Raji (cell line): ENCODE data around the gene SAE1.

Experiments used
- POLR2A ChIP-seq: IDR thresholded peaks from 2 replicates; pipeline ENCODE4 v1.6.1; 2011; ENCODE audit warnings: low read depth, low read length, control low read depth; ENCODE audit not compliant: insufficient read depth

SAE1 gene

DNA sequence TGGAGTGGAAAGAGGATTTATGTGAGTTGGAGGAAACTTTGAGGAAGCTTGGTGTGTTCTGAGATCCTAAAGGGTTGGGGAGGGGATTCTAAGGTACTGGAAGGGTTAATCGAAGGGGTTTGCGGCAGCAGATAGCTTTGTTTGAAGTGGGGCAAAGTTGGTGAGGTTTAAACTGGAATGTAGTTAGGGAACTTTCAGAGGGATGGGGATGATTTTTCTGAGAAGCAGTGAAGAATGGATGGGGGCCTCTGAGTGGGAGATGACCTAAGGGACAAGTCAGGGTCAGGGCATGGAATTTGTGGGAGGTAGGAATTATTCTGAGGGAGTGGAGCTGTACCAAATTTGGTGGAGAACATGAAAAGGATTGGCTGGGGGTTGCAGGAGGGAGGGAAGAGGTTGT is 3.9 kb downstream of the SAE1 start:
- no peak for TF ChIP-seq POLR2A

DNA sequence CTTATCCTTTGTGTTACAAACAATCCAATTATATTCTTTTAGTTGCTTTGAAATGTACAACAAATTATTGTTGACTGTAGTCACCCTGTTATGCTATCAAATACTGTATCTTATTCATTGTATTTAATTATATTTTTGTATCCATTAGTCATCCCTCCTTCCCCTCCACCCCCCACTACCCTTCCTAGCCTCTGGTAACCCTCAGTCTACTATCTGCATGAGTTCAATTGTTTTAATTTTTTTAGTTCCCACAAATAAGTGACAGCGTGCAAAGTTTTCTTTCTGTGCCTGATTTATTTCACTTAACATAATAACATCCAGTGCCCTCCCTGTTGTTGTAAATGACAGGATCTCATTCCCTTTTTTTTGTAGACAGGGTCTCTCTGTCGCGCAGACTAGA is 4.5 kb downstream of the SAE1 start:
- TF ChIP-seq POLR2A: no peak

DNA sequence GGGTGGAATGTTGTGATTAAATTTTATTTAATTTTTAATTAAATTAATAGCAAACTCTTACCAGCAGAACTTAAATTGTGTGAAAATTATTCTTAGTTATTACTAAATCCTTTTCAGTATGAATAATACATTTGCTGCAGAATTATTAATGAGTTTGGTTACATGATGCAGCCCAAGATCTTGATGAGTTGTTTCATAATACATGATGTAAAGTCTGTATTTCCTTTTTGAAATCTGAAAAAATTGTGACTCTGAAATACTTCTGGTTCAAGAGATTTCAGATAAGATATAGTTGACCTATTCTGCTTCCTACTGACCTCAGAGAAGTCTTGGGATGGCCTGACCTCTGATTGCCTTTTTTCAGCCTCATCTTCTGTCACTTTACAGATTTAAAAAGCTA is 11.1 kb downstream of the SAE1 start:
- TF ChIP-seq POLR2A: no peak

DNA sequence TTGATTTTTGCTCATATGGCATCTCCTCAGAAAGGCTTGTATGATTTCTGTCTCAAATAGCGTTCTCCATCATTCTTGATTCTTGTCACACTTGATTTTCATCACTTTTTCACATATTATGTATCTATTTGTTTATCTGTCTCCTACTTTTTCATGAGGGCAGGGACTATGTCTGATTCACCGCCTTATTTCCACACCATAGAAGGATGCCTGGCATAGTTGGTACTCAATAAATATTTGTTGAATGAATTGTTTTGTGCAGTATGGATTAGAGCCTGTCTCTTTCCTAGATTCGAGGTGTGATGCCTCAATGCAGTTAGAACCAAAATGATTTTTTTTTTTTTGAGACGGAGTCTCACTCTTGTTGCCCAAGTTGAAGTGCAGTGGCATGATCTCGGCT is 12.1 kb downstream of the SAE1 start:
- TF ChIP-seq POLR2A: no peak

DNA sequence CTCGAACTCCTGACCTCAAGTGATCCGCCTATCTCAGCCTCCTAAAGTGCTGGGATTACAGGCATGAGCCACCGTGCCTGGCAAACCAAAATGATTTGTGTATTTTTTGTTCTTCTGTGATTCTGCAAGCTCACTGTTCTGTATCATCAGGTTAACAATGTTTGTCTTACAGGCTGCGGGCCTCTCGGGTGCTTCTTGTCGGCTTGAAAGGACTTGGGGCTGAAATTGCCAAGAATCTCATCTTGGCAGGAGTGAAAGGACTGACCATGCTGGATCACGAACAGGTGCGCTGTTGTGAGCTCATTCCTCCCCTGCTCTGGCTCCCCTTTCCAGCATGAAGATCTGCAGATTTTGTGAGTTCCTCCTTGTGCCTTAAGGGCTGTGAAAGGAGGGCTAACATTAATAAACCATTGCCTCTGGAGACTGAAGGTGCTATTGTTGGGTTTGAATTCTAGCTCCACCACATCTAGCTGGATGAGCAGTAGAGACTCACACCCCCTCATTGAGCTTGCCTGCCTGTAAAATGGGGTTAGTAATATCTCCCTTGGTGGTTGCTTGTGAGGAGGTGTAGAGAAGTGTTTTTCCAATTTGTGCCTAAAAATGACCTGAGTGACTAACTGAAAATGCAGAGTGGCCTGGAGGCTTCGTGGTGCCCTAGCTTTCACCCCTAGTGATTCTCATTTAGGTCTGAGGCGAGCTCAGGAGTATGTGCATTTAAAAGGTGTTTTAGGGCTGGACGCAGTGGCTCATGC is 12.9 kb downstream of the SAE1 start:
- TF ChIP-seq POLR2A: no peak

DNA sequence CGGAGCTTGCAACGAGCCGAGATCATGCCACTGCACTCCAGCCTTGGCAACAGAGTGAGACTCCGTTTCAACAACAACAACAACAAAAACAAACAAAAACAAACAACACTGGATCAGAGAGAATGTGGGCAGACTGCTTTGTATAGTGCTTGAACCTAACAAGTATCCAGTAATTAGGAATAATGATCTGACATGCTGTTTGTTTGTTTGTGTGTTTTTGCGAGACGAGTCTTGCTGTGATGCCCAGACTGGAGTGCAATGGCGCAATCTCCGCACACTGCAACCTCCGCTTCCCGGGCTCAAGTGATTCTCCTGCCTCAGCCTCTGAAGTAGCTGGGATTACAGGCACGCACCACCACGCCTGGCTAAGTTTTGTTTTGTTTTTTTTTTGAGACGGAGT is 14.0 kb downstream of the SAE1 start:
- TF ChIP-seq POLR2A: no peak

DNA sequence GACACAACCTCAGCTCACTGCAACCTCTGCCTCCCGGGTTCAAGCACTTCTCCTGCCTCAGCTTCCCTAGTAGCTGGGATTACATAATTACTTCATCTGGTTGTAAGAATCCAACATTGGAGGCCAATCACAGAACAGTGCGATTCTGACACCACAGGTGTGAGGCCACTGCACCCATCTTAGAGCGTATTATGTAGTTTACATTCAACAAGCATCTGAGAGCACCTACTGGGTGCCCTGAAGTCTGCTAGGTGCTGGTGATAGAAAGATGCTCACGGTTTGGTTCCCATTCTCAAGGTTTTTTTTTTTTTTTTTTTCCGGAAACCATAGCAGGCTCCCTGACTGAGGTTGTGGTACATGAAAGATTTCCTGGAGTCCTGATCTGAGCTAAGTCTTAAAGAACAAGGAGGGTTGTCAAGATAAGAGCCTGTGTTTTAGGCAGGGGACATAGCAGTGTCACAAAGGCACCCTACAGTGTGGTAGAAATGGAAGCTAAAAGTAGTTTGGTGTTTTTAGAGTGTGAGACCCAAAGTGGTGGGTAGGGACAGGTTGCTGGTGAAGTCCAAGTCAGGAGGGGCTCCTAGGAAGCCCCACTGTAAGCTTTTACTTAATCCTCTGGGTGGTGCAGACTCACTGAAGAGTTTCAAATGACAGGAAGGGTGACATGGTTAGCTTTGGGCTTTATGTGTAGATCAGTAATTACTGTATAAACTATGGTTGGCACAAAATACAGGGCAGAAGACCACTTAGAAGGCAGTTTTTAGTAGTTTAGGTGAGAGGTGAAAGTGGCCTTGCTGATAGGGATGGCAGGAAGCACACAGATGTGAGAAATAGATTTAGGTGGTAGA is 15.2 kb downstream of the SAE1 start:
- TF ChIP-seq POLR2A: no peak

DNA sequence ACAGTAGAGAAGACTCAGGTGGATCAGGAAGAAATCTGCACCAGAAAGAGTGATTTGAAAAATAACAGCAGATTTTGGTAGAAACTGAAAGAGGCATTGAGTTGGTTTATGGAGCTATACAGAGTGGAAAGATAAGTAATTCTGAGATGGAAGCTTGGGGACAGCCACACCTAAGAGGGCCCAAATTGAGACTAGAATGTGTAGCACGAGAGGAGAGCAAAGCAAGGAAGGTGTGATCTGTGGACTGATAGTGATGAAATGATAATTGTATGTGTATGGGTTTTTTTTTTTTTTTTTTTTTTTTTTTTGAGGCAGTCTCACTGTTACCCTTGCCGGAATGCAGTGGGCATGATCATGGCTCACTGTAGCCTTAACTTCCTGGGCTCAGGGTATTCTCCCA is 16.3 kb downstream of the SAE1 start:
- TF ChIP-seq POLR2A: no peak

DNA sequence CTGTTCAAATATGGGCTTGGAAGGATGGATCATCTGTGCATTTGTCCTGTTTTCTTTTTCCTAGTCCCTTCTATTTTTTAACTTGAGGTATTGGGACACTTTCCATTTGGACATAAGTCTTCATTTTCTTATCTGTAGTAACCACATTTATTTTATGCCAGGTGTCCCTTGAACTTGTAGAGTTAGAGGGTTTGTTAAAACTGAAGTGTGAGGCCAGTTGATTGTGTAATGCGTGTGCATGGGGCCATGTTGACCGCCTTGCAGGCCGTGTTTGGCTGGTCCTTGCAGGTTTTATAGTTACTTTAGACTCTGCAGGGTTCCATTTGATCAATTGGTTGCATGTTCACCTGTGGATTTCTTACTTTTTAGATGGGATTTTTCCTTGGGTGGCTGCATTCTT is 21.0 kb downstream of the SAE1 start:
- no peak for TF ChIP-seq POLR2A

DNA sequence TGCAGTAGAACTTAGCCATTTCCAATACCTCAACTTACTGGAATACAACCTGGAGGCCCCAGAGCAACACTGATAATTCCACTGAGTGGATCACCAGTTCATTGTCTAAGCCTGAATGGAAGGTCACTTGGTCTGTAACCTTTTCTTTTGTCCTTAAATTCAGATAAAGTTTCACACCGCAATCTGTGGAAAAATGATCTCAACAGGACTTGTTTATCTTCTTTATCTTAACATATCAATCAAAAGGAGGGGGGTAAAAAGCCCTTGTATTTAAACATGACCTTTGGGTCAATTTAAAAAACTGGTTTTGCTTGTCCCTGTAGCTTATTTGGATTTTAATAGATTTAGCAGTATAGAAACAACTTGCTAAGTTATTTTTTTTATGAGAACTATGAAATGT is 21.6 kb downstream of the SAE1 start:
- no peak for TF ChIP-seq POLR2A

DNA sequence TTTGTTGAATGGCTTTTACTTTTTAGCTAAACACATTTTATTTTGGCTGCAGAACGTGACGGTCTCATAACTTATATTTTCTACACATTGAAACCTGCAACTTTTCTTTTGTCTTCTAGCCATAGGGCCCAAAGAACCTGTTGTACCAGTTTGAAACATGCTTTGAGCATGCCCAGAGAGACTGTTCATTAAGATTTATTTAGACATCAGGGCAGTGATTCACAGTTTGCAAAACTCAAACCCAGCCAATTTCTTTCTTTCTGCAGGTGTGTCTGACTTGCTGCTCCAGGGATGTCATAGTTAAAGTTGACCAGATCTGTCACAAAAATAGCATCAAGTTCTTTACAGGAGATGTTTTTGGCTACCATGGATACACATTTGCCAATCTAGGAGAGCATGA is 22.0 kb downstream of the SAE1 start:
- TF ChIP-seq POLR2A: no peak

DNA sequence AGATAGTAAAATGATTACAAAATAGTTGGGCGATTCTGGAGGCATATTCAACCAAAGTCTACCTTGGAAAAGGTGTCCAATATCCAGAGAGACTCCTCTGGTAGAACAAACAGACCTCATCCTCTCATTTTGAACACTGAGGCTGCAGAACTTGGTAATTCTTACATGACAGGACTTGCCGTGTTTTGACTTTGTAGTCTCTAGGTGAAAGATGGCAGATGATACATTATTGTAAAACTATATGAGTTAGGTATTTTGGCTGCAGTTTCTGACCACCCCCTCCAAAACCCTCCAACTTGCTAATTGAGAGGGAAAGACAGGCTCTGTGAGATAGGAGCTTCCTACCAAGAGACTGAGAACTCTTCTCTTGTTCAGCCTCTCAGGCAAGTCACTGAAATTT is 22.6 kb downstream of the SAE1 start:
- TF ChIP-seq POLR2A: no peak

DNA sequence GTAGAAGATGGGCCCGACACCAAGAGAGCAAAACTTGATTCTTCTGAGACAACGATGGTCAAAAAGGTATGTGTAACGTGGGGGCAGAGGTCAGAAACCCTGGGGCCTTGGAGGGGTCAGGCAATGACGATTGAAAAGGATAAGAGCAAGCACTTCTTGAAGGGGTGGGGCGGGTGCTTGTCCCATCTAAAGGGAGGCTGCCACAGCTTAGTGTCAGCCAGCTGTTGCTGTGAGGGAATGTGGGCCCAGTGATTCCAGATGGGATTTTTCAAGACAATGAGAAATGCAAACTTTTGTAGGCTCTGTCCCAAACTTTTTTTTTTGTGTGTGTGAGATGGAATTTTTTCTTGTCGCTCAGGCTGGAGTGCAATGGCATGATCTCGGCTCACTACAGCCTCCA is 24.5 kb downstream of the SAE1 start:
- no peak for TF ChIP-seq POLR2A

DNA sequence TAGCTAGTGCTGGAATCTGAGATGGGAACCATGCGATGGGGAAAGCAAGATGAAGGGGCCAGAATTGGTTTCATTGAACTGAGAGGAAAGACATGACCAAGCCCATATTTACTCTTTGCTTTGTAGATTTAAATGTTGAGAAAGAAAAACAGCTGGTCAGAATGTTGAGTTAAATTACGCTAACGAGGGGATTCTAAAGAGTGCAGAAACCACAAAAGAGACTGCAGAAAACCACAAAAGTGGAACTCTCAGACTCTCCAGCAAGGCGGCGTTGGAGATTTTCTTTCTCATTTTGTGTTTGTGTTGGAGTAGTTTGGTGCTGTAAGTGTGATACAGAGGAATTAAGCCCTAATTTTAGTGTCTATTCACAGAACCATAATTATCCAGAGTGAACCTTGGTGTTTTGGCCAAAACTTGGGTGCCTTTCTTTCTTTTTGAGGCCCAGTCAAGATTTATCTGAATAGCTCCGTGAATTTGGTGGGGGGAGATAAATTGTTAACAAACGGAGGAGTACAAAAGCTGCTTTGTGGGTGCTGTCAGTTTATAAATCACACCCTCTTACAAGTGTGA is 26.3 kb downstream of the SAE1 start:
- no peak for TF ChIP-seq POLR2A

DNA sequence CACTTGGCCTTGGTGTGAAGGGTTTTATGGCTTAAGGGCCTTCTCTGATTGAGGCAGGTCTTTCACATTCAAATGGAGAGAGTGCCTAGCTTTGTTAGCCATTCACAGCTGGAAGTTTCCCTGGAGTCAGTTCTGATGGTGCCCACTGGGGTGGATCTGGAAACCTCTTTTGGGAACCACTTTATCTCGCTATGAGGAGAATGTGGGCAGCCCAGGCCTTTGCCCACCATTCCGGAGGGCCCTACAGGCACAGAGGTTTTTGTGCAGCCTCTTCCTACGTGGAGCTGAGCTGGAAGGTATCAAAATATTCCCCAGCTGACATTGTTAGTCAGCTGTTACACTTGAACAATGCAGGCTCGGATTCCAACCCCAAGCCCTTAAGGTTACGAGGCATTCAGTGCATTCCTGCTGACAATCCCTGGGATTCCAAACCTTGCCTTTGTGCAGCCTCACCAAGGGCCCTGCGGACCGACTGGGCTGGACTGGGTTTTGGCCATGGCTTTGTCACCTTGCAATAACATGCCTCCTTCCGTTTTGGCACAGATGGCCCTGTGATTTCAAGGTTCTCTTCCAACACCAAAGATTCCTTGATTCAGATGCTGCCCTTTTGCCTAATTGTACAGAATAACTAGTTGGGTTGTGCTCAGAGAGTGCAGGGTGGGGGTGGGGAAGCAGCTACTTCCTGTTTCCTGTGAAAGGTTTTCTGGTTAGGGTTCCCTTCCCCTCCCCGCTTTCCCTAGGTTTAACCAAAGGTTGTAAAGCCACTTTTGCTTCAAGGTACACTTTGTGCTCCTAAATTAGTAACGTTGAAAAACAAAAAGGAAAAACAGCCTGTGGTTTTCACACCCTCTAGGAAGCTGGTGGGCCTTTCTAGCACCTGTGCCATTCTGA is 27.0 kb downstream of the SAE1 start:
- no peak for TF ChIP-seq POLR2A
